Activated CD8-positive, alpha-beta memory T cell treated with anti-CD3 and anti-CD28 coated beads, Interleukin-2, amount 10 ng/mL, durations not matched to agents 7 days and 5 days (primary cell): ENCODE results near the gene LRRC8C. TPM values are rescaled to one million over a fixed set of nuclear protein-coding genes. Genes with fewer than 3 reads are reported as not detected.

ENCODE experiments used
- ATAC-seq: fragments of 150-1000 bp; cut with Tn5 transposase; one replicate; pipeline ENCODE4 v1.10.0; 2021; ENCODE audit warnings: moderate library complexity
- CTCF ChIA-PET: fragments of 350-600 bp; sonication (Branson Sonifier 250); formaldehyde crosslinking; loops from one replicate; lab custom pipeline; 2021; ENCODE audit warnings: antibody characterized with exemption; lab: Charles Lee
- DNase-seq: peaks from one replicate; pipeline ENCODE4 v3.0.0-alpha.2; 2020
- H3K27ac Mint-ChIP-seq: one replicate; pipeline ENCODE4 v1.8.0; 2021; ENCODE audit warnings: mild to moderate bottlenecking, mixed read lengths
- H3K27me3 Mint-ChIP-seq: one replicate; pipeline ENCODE4 v1.8.0; 2021; ENCODE audit warnings: mixed read lengths
- H3K36me3 Mint-ChIP-seq: one replicate; pipeline ENCODE4 v1.8.0; 2021; ENCODE audit warnings: mild to moderate bottlenecking, mixed read lengths
- H3K4me1 Mint-ChIP-seq: one replicate; pipeline ENCODE4 v1.8.0; 2021; ENCODE audit warnings: mixed read lengths
- H3K4me3 Mint-ChIP-seq: one replicate; pipeline ENCODE4 v1.8.0; 2021; ENCODE audit warnings: mild to moderate bottlenecking, moderate library complexity, mixed read lengths
- H3K9me3 Mint-ChIP-seq: one replicate; pipeline ENCODE4 v1.8.0; 2022; ENCODE audit warnings: low read depth, mixed read lengths
- total RNA-seq, 2 experiments: library from RNA; stranded (reverse); gene quantifications; one replicate each; pipeline ENCODE4 v1.2.3, GENCODE V29; 2021

The LRRC8C gene
- total RNA-seq, 2 experiments from 2014 or later, result 43.5 to 44.3 TPM

- Mint-ChIP-seq H3K36me3 (peaks cover 52% of the 10 kb centered on the region), H3K4me1 (peaks cover 85% of the 10 kb centered on the region), H3K27me3 (no peaks in the 10 kb centered on the region), H3K9me3 (peaks cover 2% of the 10 kb centered on the region), H3K27ac (peak overlapping the region; percentile 81), H3K4me3 (peak overlapping the region; percentile 60)
- CTCF ChIA-PET, result interaction anchor here (0.6 to 4.5 kb wide), 3 partner anchors 11 to 1016 kb away, joined by 3 to 24 read pairs (median 24); no protein-coding TSS in a partner anchor
- DNase-seq (no peak), ATAC-seq (peak; percentile 87)
Observed at GRCh38 chr1:89670163-89670562, 37.2 kb downstream of the LRRC8C start.

DNA sequence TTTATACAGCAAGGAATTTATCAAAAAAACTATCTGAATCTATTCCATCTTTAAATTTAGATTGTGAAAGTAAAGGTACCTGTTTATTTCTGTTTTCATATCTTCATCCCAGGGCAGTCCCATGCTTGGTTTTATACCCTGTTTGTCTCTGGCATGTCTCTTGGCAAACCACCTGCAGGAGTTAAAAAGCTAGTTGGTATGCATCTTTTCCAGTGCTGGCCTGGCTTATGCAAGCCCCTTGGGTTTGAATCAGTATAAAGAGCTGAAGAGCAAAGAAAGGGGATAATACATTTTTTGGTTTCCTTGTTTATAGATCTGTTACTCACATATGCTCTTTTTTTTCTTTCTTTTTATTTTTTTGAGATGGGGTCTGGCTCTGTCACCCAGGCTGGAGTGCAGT, 37.8 kb downstream of the LRRC8C start:
- peaks cover 54% of the 10 kb centered on the region for H3K36me3 Mint-ChIP-seq
- peak overlapping the region; percentile 78 for H3K27ac Mint-ChIP-seq
- H3K4me1 Mint-ChIP-seq, result peaks cover 88% of the 10 kb centered on the region
- CTCF ChIA-PET, result interaction anchor here (3.2 to 4.5 kb wide), 2 partner anchors 12 to 92 kb away, joined by 24 read pairs; no protein-coding TSS in a partner anchor
- H3K9me3 Mint-ChIP-seq, result peaks cover 2% of the 10 kb centered on the region
- DNase-seq (no peak), ATAC-seq (no peak)
- H3K27me3 Mint-ChIP-seq, result no peaks in the 10 kb centered on the region
- peak overlapping the region; percentile 42 for H3K4me3 Mint-ChIP-seq

GRCh38 chr1:89671775-89672488, 39.0 kb downstream of the LRRC8C start:
- ATAC-seq (no peak), DNase-seq (no peak)
- H3K27me3 Mint-ChIP-seq, result no peaks in the 10 kb centered on the region
- no peak overlapping the region for H3K27ac Mint-ChIP-seq
- peaks cover 58% of the 10 kb centered on the region for H3K36me3 Mint-ChIP-seq
- CTCF ChIA-PET, result interaction anchor here (3.2 to 4.5 kb wide), 2 partner anchors 13 to 91 kb away, joined by 24 read pairs; no protein-coding TSS in a partner anchor
- H3K4me1 Mint-ChIP-seq, result peaks cover 87% of the 10 kb centered on the region
- H3K4me3 Mint-ChIP-seq, result no peak overlapping the region
- peaks cover 2% of the 10 kb centered on the region for H3K9me3 Mint-ChIP-seq

DNA sequence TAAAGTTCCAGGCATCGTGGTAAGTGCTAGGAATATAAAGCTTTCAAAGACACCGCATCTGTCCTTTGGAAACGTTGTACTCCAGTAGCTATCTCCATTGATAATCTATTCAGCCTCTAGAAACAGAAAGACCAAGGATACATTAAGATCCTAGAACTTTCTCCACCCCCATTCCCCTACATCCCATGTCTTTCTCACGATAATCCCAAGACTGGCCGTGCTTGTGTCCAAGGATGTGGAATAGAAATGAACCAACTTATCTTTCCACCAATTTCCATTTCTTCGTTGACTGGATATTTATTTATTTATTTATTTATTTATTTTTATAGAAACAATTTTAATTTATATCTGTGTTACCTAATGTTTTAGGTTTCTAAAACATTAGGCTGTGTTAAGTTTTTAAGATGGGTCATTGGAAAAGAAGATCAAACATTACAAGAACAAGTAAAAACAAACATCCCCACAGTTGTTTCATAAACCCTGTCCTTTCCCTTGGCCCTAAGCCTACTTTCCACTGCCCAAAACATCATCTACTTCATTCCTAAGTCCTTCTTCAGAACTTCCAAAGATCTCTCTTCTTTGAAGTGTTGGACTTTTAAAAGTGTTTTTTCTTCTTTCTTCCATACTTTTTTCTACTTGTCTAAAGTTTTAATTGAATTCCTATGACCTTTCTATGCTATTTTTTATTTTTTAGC, 39.7 kb downstream of the LRRC8C start:
- H3K4me1 Mint-ChIP-seq, result peaks cover 79% of the 10 kb centered on the region
- CTCF ChIA-PET, result interaction anchor here (4.5 kb wide), 1 partner anchor 14 kb away, joined by 24 read pairs; no protein-coding TSS in a partner anchor
- H3K27ac Mint-ChIP-seq, result peak overlapping the region; percentile 20
- H3K9me3 Mint-ChIP-seq, result peaks cover 2% of the 10 kb centered on the region
- H3K36me3 Mint-ChIP-seq, result peaks cover 59% of the 10 kb centered on the region
- ATAC-seq (no peak), DNase-seq (no peak)
- no peak overlapping the region for H3K4me3 Mint-ChIP-seq
- no peaks in the 10 kb centered on the region for H3K27me3 Mint-ChIP-seq

GRCh38 chr1:89673251-89673650, 40.3 kb downstream of the LRRC8C start:
- H3K36me3 Mint-ChIP-seq, result peaks cover 65% of the 10 kb centered on the region
- no peaks in the 10 kb centered on the region for H3K27me3 Mint-ChIP-seq
- DNase-seq, result no peak
- H3K4me1 Mint-ChIP-seq, result peaks cover 76% of the 10 kb centered on the region
- H3K27ac Mint-ChIP-seq, result peak overlapping the region; percentile 20
- CTCF ChIA-PET, result interaction anchor here (4.5 kb wide), 1 partner anchor 14 kb away, joined by 24 read pairs; no protein-coding TSS in a partner anchor
- no peak for ATAC-seq
- peaks cover 2% of the 10 kb centered on the region for H3K9me3 Mint-ChIP-seq
- no peak overlapping the region for H3K4me3 Mint-ChIP-seq

DNA sequence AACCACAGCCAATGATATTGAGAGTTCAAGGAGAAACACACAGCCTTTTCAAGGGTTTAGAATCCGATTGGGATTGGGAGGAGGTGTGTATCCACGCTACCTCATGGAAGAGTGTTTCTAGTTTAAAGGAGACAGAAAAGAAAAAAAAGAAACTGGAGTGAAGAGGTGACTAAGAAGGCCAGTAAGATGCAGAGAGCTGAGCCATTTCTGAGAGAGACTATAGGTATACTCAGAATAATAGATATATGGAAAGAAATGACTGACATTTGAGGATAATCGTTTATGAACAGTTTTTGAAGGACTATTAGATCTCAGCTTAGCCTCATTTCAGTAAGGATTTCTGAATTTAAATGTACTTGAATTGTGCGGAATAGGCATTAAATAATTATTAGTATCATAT, 42.8 kb downstream of the LRRC8C start:
- Mint-ChIP-seq H3K27ac (peak overlapping the region; percentile 65), H3K4me1 (peaks cover 64% of the 10 kb centered on the region), H3K4me3 (no peak overlapping the region), H3K36me3 (peaks cover 79% of the 10 kb centered on the region), H3K27me3 (no peaks in the 10 kb centered on the region), H3K9me3 (peaks cover 7% of the 10 kb centered on the region)
- DNase-seq (no peak), ATAC-seq (peak; percentile 40)
- CTCF ChIA-PET, result interaction anchor here (0.9 to 2.2 kb wide), 6 partner anchors 16 to 87 kb away, joined by 3 to 10 read pairs (median 4); no protein-coding TSS in a partner anchor

- ATAC-seq (no peak), DNase-seq (no peak)
- H3K27me3 Mint-ChIP-seq, result no peaks in the 10 kb centered on the region
- H3K4me1 Mint-ChIP-seq, result peaks cover 36% of the 10 kb centered on the region
- H3K27ac Mint-ChIP-seq, result no peak overlapping the region
- H3K36me3 Mint-ChIP-seq, result peaks cover 70% of the 10 kb centered on the region
- peaks cover 10% of the 10 kb centered on the region for H3K9me3 Mint-ChIP-seq
- no peak overlapping the region for H3K4me3 Mint-ChIP-seq
- CTCF ChIA-PET, result no interaction called here
Observed at GRCh38 chr1:89681045-89681729, 48.3 kb downstream of the LRRC8C start.

GRCh38 chr1:89682611-89683010, 49.7 kb downstream of the LRRC8C start:
- Mint-ChIP-seq H3K4me3 (no peak overlapping the region), H3K27me3 (no peaks in the 10 kb centered on the region), H3K9me3 (peaks cover 10% of the 10 kb centered on the region), H3K4me1 (peaks cover 40% of the 10 kb centered on the region), H3K36me3 (peaks cover 75% of the 10 kb centered on the region), H3K27ac (no peak overlapping the region)
- ATAC-seq (no peak), DNase-seq (no peak)
- CTCF ChIA-PET, result no interaction called here

DNA sequence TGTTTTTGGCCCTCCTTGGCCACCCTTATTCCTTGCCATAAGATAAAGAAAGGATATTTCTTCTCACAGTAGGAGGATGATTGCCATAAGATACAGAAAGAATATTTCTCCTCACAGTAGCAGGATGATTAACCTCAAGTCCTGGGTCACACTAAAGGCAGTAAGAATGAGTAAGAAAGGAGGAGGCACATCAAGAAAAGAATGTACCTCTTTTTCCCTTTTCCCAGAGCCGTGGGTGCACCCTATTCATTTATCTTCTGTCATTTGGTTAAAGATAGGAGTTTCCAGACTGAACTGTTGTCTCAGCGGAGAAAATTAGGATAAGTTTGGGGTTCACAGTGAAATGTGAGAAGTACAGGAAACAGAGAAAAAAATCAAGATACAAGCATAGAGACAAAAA, 52.5 kb downstream of the LRRC8C start:
- Mint-ChIP-seq H3K27me3 (no peaks in the 10 kb centered on the region), H3K9me3 (peaks cover 5% of the 10 kb centered on the region), H3K36me3 (peaks cover 78% of the 10 kb centered on the region), H3K4me3 (no peak overlapping the region), H3K4me1 (peaks cover 44% of the 10 kb centered on the region), H3K27ac (no peak overlapping the region)
- ATAC-seq (no peak), DNase-seq (no peak)
- CTCF ChIA-PET, result interaction anchor here (1.0 kb wide), 1 partner anchor 11 kb away, joined by 3 read pairs; no protein-coding TSS in a partner anchor

GRCh38 chr1:89686520-89686919, 53.6 kb downstream of the LRRC8C start:
- ATAC-seq, result no peak
- CTCF ChIA-PET, result interaction anchor here (0.9 to 1.1 kb wide), 3 partner anchors 10 to 83 kb away, joined by 3 read pairs; no protein-coding TSS in a partner anchor
- Mint-ChIP-seq H3K36me3 (peaks cover 77% of the 10 kb centered on the region), H3K4me3 (no peak overlapping the region), H3K27me3 (no peaks in the 10 kb centered on the region), H3K27ac (no peak overlapping the region), H3K9me3 (no peaks in the 10 kb centered on the region), H3K4me1 (peaks cover 51% of the 10 kb centered on the region)
- DNase-seq, result no peak

DNA sequence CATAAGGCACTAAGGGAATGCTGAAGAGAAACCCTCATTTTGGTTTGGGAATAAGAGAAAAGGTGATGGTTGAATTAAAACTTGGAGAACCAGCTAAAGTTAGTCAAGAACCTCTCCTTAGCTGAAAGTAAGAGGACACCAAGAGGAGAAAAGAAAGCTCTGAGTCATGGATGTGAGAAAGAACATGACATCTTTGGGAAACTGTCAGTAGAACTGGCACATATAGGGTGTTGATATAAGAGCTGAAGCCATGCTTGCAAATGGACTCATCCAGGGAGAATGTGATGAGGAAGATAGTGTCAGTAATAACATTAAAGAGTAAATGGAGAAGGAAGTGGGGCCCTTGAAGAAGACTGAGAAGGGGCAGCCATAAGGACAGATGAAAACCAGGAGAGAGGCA, 54.3 kb downstream of the LRRC8C start:
- CTCF ChIA-PET, result interaction anchor here (0.9 to 1.1 kb wide), 2 partner anchors 76 to 82 kb away, joined by 3 read pairs; no protein-coding TSS in a partner anchor
- peak overlapping the region; percentile 33 for H3K27ac Mint-ChIP-seq
- H3K9me3 Mint-ChIP-seq, result no peaks in the 10 kb centered on the region
- H3K4me1 Mint-ChIP-seq, result peaks cover 57% of the 10 kb centered on the region
- no peak for DNase-seq
- peaks cover 75% of the 10 kb centered on the region for H3K36me3 Mint-ChIP-seq
- no peak for ATAC-seq
- H3K4me3 Mint-ChIP-seq, result no peak overlapping the region
- H3K27me3 Mint-ChIP-seq, result no peaks in the 10 kb centered on the region

- H3K36me3 Mint-ChIP-seq, result peaks cover 78% of the 10 kb centered on the region
- peaks cover 67% of the 10 kb centered on the region for H3K4me1 Mint-ChIP-seq
- no peak for ATAC-seq
- peak overlapping the region; percentile 35 for H3K27ac Mint-ChIP-seq
- DNase-seq, result no peak
- H3K4me3 Mint-ChIP-seq, result no peak overlapping the region
- CTCF ChIA-PET, result no interaction called here
- no peaks in the 10 kb centered on the region for H3K9me3 Mint-ChIP-seq
- no peaks in the 10 kb centered on the region for H3K27me3 Mint-ChIP-seq
Observed at GRCh38 chr1:89688607-89689006, 55.7 kb downstream of the LRRC8C start.

GRCh38 chr1:89689234-89689633, 56.3 kb downstream of the LRRC8C start:
- DNase-seq, result no peak
- H3K36me3 Mint-ChIP-seq, result peaks cover 80% of the 10 kb centered on the region
- H3K27ac Mint-ChIP-seq, result peak overlapping the region; percentile 54
- H3K4me3 Mint-ChIP-seq, result no peak overlapping the region
- CTCF ChIA-PET, result no interaction called here
- no peak for ATAC-seq
- H3K9me3 Mint-ChIP-seq, result no peaks in the 10 kb centered on the region
- H3K4me1 Mint-ChIP-seq, result peaks cover 73% of the 10 kb centered on the region
- no peaks in the 10 kb centered on the region for H3K27me3 Mint-ChIP-seq
